BLaER1 (cell line): Measurements from ENCODE around the gene SND1.

ENCODE experiments used
- H3K27ac ChIP-seq: shearing (Covaris generic); formaldehyde crosslinking; 2 replicates; pipeline ENCODE4 v1.8.1; 2022
- H3K27me3 ChIP-seq: shearing (Covaris generic); formaldehyde crosslinking; 2 replicates; pipeline ENCODE4 v1.8.1; 2022
- H3K36me3 ChIP-seq: shearing (Covaris generic); formaldehyde crosslinking; 2 replicates; pipeline ENCODE4 v1.8.1; 2022
- H3K4me1 ChIP-seq: shearing (Covaris generic); formaldehyde crosslinking; 2 replicates; pipeline ENCODE4 v1.8.1; 2022
- H3K4me2 ChIP-seq: shearing (Covaris generic); formaldehyde crosslinking; 2 replicates; pipeline ENCODE4 v1.8.1; 2022
- H3K4me3 ChIP-seq: shearing (Covaris generic); formaldehyde crosslinking; 2 replicates; pipeline ENCODE4 v1.8.1; 2022
- H3K9ac ChIP-seq: shearing (Covaris generic); formaldehyde crosslinking; 2 replicates; pipeline ENCODE4 v1.8.1; 2022
- H3K9me3 ChIP-seq: shearing (Covaris generic); formaldehyde crosslinking; 2 replicates; pipeline ENCODE4 v1.8.1; 2022
- H4K20me1 ChIP-seq: shearing (Covaris generic); formaldehyde crosslinking; 2 replicates; pipeline ENCODE4 v1.8.1; 2022
- Cebpa-rat ChIP-seq: shearing (Covaris generic); IDR thresholded peaks from 2 replicates; pipeline ENCODE4 v1.8.1; 2022

Gene SND1

DNA sequence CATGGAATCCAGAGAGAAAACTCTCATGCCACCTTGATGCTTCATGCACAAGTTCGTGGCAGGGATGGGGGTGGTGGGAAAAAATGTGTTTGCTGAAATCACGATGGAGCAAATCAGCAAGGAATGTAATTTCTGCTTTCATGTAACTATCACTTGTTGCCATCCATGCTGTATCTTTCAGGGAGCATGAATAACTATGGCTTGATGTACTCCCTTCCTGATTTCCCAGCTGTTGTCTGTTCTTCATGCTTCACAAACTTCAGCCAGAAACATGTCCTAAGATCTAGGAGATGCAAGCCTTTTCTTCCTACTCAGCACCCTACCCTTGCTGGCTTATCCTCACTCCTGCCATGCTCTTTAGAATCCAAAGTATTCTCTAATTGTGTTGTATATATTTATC lies 315.3 kb downstream of the SND1 start:
- no peaks in the 10 kb centered on the region for H3K27me3 ChIP-seq

DNA sequence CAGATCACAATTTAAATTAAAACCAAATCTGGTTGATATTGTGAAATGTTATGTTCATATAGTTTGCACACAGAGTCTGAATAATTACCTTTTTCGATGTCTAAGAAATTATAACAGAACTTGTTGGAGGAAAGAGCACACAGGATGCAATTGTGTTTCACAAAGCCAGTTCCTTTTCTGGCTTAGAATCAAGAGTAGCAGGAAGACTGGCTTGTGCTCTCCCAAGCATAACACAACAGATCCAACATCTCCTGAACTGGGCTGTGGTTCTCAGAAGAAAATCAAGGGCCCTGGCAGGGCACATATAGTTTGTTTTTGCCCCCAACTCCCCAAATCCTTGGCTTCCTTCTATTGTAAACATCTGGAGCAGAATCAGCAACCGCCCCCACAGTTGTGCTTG lies 316.6 kb downstream of the SND1 start:
- Histone ChIP-seq H3K4me3 (no peak overlapping the region), H3K27ac (peak overlapping the region; percentile 68), H3K9me3 (no peaks in the 10 kb centered on the region), H3K27me3 (no peaks in the 10 kb centered on the region), H4K20me1 (no peaks in the 10 kb centered on the region), H3K4me1 (peaks cover 49% of the 10 kb centered on the region), H3K4me2 (peak overlapping the region; percentile 85), H3K36me3 (peaks cover 24% of the 10 kb centered on the region), H3K9ac (peak overlapping the region; percentile 35; the same call in 1 of the 2 replicates)
- TF ChIP-seq Cebpa-rat, result no peak

More for the DNA sequence above, 315.3 kb downstream of the SND1 start:
- Histone ChIP-seq H3K4me2 (peak overlapping the region; percentile 85), H3K4me1 (peaks cover 44% of the 10 kb centered on the region), H3K9me3 (peaks cover 9% of the 10 kb centered on the region), H3K27ac (0 out of 2 replicates have a peak overlapping the region, but pooled peaks have one; percentile 68), H3K36me3 (peaks cover 22% of the 10 kb centered on the region), H3K9ac (no peak overlapping the region), H4K20me1 (no peaks in the 10 kb centered on the region), H3K4me3 (no peak overlapping the region)
- no peak for TF ChIP-seq Cebpa-rat

DNA sequence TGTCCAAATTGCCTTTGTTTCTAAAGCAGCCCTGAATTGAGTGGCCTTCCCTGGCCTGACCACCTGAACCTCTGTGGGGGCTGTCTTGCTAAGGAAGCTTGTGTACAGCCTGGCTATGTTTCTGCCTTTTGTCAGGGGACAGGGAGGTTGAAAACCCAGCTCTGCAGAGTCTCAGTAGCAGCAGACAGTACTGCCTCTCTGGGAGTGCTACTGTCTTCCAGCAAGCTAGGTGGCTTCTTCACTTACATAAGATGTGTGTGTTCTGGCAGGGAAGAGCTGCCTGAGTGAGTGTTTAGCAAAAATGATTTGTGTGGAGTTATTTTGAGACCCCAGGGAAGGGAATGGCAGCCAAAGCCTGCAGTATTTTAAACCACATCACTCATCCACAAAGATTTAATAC lies 321.8 kb downstream of the SND1 start:
- Histone ChIP-seq H3K27me3 (no peaks in the 10 kb centered on the region), H3K9me3 (peaks cover 33% of the 10 kb centered on the region), H4K20me1 (no peaks in the 10 kb centered on the region), H3K9ac (no peak overlapping the region), H3K4me3 (no peak overlapping the region), H3K4me1 (peaks cover 57% of the 10 kb centered on the region), H3K4me2 (peak overlapping the region; percentile 28; the same call in 1 of the 2 replicates), H3K36me3 (peaks cover 59% of the 10 kb centered on the region), H3K27ac (0 out of 2 replicates have a peak overlapping the region, but pooled peaks have one; percentile 35)
- no peak for TF ChIP-seq Cebpa-rat

DNA sequence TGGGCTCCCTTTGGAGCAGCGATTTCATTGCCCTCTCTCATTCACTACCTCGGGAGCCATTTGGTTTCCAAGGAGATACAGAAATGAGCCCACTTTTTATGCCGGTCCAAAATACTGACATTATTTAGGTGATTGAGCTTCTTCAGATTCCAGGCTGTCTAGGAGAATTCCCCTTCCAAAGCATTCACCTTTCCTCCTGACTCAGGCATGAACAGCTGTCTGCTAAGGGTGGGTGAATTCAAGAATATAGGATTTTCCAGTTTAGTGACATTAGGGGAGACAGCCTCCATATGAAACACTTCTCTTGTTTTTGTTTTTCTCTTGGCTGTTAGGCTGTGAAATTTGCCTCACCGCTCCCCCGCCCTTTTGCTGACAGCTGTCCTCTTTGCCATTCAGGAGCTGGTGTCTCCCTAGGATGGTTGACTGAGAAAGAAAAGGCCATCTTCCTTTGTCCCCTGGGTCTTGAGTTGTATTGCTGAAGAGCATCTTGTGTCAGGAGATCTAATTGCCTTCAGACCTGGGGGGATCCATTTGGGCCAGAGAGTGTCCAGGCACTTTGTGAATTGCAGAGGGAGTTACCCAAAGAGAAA lies 322.5 kb downstream of the SND1 start:
- Histone ChIP-seq H3K36me3 (peaks cover 67% of the 10 kb centered on the region), H3K9me3 (peaks cover 40% of the 10 kb centered on the region), H3K4me1 (peaks cover 50% of the 10 kb centered on the region), H3K27ac (0 out of 2 replicates have a peak overlapping the region, but pooled peaks have one; percentile 15), H3K4me2 (peak overlapping the region; percentile 70), H3K27me3 (no peaks in the 10 kb centered on the region), H3K9ac (no peak overlapping the region), H4K20me1 (no peaks in the 10 kb centered on the region), H3K4me3 (no peak overlapping the region)
- no peak for TF ChIP-seq Cebpa-rat

DNA sequence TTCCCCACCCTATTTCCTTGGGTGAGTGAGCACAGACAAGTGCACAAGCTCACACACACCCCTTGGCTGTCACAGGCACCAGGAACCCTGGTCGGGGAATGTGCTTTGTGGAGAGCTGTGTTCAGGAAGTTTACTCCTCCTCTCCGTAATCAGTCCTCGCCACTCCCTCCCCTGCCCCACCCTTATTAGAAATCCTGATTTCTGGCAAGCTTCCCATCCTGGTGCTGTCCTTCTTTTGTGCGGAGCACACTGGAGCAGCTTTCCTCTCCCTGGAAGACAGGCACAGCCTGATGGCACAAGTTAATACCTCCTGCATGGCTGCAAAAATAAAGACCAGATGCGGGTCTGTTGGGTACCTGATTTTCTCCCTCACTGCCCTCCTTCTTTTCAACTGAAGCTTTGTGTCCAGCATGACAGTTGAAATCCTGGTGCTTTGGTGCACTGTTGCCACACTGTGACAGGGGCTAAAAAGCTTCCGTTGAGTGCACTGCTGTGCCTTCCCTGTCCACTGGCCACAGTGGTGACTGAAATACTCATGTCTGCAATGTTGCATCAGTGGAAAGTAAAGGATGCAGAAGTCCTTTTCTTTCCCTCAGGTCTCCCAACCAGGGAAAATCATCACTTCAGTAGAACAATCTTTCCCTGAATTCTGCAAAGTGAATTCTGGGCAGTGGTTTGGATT lies 324.2 kb downstream of the SND1 start:
- 0 out of 2 replicates have a peak overlapping the region, but pooled peaks have one; percentile 4 for H3K4me3 ChIP-seq
- no peaks in the 10 kb centered on the region for H3K27me3 ChIP-seq
- H3K27ac ChIP-seq, result peak overlapping the region; percentile 55
- H3K9me3 ChIP-seq, result peaks cover 43% of the 10 kb centered on the region
- H3K4me2 ChIP-seq, result peak overlapping the region; percentile 70
- peaks cover 66% of the 10 kb centered on the region for H3K36me3 ChIP-seq
- TF ChIP-seq Cebpa-rat, result no peak
- peaks cover 35% of the 10 kb centered on the region for H3K4me1 ChIP-seq
- no peaks in the 10 kb centered on the region for H4K20me1 ChIP-seq
- no peak overlapping the region; the same call in 1 of the 2 replicates for H3K9ac ChIP-seq

DNA sequence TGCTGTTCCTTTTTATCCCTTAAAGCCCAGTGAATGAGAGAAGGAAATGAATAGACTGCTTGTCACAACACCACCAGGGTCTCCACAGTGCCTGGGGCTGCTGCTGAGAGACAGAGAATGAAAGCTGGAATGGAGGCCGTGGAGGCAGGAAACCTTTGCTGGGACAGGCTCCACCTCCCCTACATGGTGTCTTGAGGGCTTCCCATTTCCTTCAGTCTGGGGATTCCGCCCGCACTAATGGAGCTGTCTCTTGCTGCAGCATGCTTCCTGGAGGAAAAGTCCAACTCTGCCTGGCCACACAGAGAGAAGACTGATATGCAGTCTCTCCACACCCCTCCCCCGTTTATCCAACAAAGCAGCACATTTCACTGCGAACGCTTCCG lies 324.7 kb downstream of the SND1 start:
- Histone ChIP-seq H3K27me3 (no peaks in the 10 kb centered on the region), H3K27ac (no peak overlapping the region), H3K9ac (no peak overlapping the region), H3K36me3 (peaks cover 68% of the 10 kb centered on the region), H3K4me3 (no peak overlapping the region), H3K4me1 (peaks cover 39% of the 10 kb centered on the region), H4K20me1 (no peaks in the 10 kb centered on the region), H3K4me2 (no peak overlapping the region), H3K9me3 (peaks cover 43% of the 10 kb centered on the region)
- TF ChIP-seq Cebpa-rat, result no peak

DNA sequence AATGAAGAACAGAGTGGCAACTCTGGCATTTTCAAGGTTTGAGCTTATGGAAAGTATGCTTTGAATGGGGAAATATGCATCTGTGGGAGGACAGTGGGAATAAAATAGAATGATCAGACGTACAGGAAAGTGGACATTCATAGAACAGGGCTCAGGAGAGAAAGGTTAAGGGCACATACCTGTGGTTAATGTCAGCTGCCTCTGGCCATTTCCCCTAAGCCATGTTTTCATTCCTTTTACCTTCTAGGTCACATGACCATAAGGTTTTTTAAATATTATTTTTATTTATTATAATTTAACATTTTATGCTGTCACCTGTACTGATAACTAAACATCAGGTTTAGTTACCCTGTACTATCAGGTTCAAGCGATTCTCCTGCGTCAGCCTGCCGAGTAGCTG lies 326.4 kb downstream of the SND1 start:
- H3K36me3 ChIP-seq, result peaks cover 58% of the 10 kb centered on the region
- H3K4me3 ChIP-seq, result no peak overlapping the region
- H3K27ac ChIP-seq, result no peak overlapping the region
- no peak overlapping the region for H3K4me2 ChIP-seq
- H3K4me1 ChIP-seq, result peaks cover 38% of the 10 kb centered on the region
- TF ChIP-seq Cebpa-rat, result no peak
- H3K27me3 ChIP-seq, result no peaks in the 10 kb centered on the region
- no peak overlapping the region for H3K9ac ChIP-seq
- H4K20me1 ChIP-seq, result no peaks in the 10 kb centered on the region
- peaks cover 43% of the 10 kb centered on the region for H3K9me3 ChIP-seq

DNA sequence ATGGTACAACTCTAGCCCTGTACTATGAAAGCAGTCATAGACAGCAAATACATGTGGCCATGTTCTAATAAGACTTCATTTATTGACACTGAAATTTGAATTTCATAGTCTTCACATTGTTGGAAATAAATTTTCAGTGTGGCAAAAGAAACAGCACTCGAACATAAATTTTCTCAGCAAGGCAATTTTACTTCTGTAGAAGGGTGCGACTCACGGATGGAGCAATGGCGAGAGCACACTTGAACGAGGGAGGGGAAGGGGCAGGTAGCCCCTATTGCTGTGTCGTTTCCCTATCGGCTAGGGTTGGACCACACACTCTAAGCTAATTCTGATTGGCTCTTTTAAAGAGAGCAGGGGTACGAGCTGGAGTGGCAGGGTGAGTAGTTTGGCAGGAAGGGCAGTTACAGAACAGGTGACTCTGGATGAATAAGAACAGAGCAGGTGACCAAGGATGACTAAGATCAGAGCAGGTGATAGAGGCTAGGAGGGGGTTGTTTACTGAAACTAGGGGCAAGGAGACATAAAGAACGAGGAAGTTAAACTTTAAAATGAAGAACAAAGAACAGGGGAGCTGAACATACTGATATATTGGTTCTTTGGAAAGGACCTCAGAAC lies 327.2 kb downstream of the SND1 start:
- H3K4me3 ChIP-seq, result no peak overlapping the region
- H3K36me3 ChIP-seq, result peaks cover 60% of the 10 kb centered on the region
- no peak overlapping the region for H3K27ac ChIP-seq
- no peak for TF ChIP-seq Cebpa-rat
- H3K9me3 ChIP-seq, result peaks cover 43% of the 10 kb centered on the region
- no peak overlapping the region for H3K9ac ChIP-seq
- peaks cover 30% of the 10 kb centered on the region for H3K4me1 ChIP-seq
- H3K4me2 ChIP-seq, result no peak overlapping the region
- H3K27me3 ChIP-seq, result no peaks in the 10 kb centered on the region
- H4K20me1 ChIP-seq, result no peaks in the 10 kb centered on the region

DNA sequence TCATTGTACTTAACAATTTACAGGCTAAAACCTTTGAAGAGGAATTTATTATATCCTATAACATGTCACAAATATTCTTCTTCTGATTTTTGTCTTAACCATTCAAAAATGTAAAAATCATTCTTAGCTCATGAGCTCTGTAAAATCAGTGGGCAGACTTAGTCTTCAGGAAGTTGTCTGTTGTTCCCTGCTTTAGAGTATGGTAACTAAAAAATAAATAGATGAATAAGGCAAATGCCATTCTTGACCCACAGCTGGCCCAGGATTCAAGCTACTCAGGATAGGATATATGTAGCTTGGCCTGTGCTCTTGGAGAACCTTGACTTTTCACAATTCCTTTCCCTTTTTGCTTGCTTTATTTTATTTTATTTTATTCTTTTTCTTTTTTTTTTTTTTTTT lies 327.7 kb downstream of the SND1 start:
- H3K9me3 ChIP-seq, result peaks cover 43% of the 10 kb centered on the region
- peaks cover 25% of the 10 kb centered on the region for H3K4me1 ChIP-seq
- no peak overlapping the region for H3K9ac ChIP-seq
- no peaks in the 10 kb centered on the region for H4K20me1 ChIP-seq
- H3K27ac ChIP-seq, result no peak overlapping the region
- no peak for TF ChIP-seq Cebpa-rat
- H3K4me3 ChIP-seq, result no peak overlapping the region
- H3K36me3 ChIP-seq, result peaks cover 62% of the 10 kb centered on the region
- no peaks in the 10 kb centered on the region for H3K27me3 ChIP-seq
- H3K4me2 ChIP-seq, result no peak overlapping the region

DNA sequence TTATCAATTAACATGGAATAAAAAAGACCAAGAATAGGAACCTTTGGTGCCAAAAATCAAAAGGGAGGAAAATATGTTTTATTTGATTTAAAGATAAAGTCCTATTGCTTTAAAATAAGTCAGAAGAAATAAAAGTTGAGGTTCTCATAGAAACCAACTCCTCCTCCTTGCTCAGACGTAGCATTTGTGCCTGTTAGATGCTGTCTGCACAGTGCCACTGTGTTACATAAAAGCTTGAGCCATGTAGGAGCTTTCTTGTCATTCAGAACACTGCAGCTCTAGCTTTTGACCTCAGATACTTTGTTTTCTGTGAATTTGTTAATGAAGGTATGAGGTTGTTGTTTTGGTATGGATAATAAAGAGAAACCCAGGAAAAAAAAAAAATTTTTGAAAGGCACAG lies 328.9 kb downstream of the SND1 start:
- no peaks in the 10 kb centered on the region for H3K27me3 ChIP-seq
- no peak overlapping the region for H3K4me3 ChIP-seq
- H4K20me1 ChIP-seq, result no peaks in the 10 kb centered on the region
- H3K9me3 ChIP-seq, result peaks cover 40% of the 10 kb centered on the region
- H3K36me3 ChIP-seq, result peaks cover 67% of the 10 kb centered on the region
- H3K4me2 ChIP-seq, result no peak overlapping the region
- no peak for TF ChIP-seq Cebpa-rat
- H3K27ac ChIP-seq, result no peak overlapping the region
- peaks cover 13% of the 10 kb centered on the region for H3K4me1 ChIP-seq
- H3K9ac ChIP-seq, result no peak overlapping the region
